Neutrophil (primary cell): Measurements from ENCODE around the gene FOXC1.

ENCODE experiments used
- H3K27ac ChIP-seq: fragments of 200-600 bp; sonication (generic); 2 replicates; pipeline ENCODE4 v1.5.1; 2016; ENCODE audit warnings: mild to moderate bottlenecking, moderate library complexity
- H3K27me3 ChIP-seq: fragments of 200-600 bp; sonication (generic); 2 replicates; pipeline ENCODE4 v1.6.0; 2016; ENCODE audit warnings: mild to moderate bottlenecking
- H3K36me3 ChIP-seq: fragments of 200-600 bp; sonication (generic); 2 replicates; pipeline ENCODE4 v1.5.1; 2017
- H3K4me1 ChIP-seq, 2 experiments: fragments of 200-600 bp in 1 of 2; sonication (generic) in 1 of 2; 1 replicate in 1 of 2; 2 replicates in 1 of 2; pipeline versions ENCODE4 v1.5.1 to v1.6.1; 2013 to 2016; ENCODE audit warnings: low read depth in 1 of 2, low read length in 1 of 2, mild to moderate bottlenecking in 1 of 2, moderate library complexity in 1 of 2; ENCODE audit not compliant: control insufficient read depth in 1 of 2, insufficient read depth in 1 of 2
- H3K4me3 ChIP-seq, 2 experiments: fragments of 200-600 bp in 1 of 2; sonication (generic) in 1 of 2; 1 replicate in 1 of 2; 2 replicates in 1 of 2; pipeline ENCODE4 v1.5.1; 2013 to 2016; ENCODE audit warnings: low read depth in 1 of 2, low read length in 1 of 2, mild to moderate bottlenecking in 1 of 2, moderate library complexity in 1 of 2
- H3K9me3 ChIP-seq: fragments of 200-600 bp; sonication (generic); 2 replicates; pipeline ENCODE4 v1.5.1; 2016
- TF ChIP-seq, protein P1 (sequence below): fragments of 200-600 bp; sonication (generic); IDR thresholded peaks from 2 replicates; pipeline ENCODE4 v1.5.1; 2016; ENCODE audit warnings: antibody characterized with exemption

Gene FOXC1

GRCh38 chr6:1590580-1590979, 19.1 kb upstream of the FOXC1 start:
- Histone ChIP-seq H3K4me3 (no peak overlapping the region), H3K4me1 (no peaks in the 10 kb centered on the region), H3K36me3 (no peaks in the 10 kb centered on the region), H3K9me3 (no peaks in the 10 kb centered on the region), H3K27me3 (peaks cover 53% of the 10 kb centered on the region), H3K27ac (no peak overlapping the region)
- TF ChIP-seq, protein P1, sequence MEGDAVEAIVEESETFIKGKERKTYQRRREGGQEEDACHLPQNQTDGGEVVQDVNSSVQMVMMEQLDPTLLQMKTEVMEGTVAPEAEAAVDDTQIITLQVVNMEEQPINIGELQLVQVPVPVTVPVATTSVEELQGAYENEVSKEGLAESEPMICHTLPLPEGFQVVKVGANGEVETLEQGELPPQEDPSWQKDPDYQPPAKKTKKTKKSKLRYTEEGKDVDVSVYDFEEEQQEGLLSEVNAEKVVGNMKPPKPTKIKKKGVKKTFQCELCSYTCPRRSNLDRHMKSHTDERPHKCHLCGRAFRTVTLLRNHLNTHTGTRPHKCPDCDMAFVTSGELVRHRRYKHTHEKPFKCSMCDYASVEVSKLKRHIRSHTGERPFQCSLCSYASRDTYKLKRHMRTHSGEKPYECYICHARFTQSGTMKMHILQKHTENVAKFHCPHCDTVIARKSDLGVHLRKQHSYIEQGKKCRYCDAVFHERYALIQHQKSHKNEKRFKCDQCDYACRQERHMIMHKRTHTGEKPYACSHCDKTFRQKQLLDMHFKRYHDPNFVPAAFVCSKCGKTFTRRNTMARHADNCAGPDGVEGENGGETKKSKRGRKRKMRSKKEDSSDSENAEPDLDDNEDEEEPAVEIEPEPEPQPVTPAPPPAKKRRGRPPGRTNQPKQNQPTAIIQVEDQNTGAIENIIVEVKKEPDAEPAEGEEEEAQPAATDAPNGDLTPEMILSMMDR = no peak

GRCh38 chr6:1591243-1591642, 18.5 kb upstream of the FOXC1 start:
- Histone ChIP-seq H3K36me3 (no peaks in the 10 kb centered on the region), H3K27me3 (peaks cover 60% of the 10 kb centered on the region), H3K9me3 (no peaks in the 10 kb centered on the region), H3K4me1 (peaks cover 3 to 5% of the 10 kb centered on the region in 2 experiments), H3K4me3 (no peak overlapping the region), H3K27ac (no peak overlapping the region)
- TF ChIP-seq, protein P1 = no peak

DNA sequence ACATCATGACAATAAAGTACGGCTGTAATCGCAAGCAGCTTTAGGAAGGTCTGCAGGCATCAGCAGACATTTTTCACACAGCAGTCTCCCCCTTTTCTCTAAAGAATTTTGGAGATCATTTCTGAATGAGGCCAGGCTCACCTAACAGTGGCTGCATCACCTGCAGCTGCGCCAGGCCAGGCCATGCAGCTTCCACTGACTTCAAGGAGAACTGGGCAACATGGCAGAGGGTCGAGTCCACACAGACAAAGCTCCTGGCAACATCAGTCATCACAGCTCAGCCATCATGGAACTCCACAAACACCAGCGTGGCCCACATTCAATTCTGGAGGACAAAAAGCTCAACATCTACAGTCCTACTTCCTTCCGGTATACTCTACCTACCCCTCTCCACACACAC, 17.8 kb upstream of the FOXC1 start:
- TF ChIP-seq, protein P1 = no peak
- Histone ChIP-seq H3K9me3 (no peaks in the 10 kb centered on the region), H3K4me1 (peaks cover 5 to 6% of the 10 kb centered on the region in 2 experiments), H3K4me3 (no peak overlapping the region), H3K36me3 (no peaks in the 10 kb centered on the region), H3K27me3 (peaks cover 67% of the 10 kb centered on the region), H3K27ac (no peak overlapping the region)

GRCh38 chr6:1592852-1593251, 16.9 kb upstream of the FOXC1 start:
- Histone ChIP-seq H3K36me3 (no peaks in the 10 kb centered on the region), H3K27ac (no peak overlapping the region), H3K9me3 (no peaks in the 10 kb centered on the region), H3K27me3 (peaks cover 76% of the 10 kb centered on the region), H3K4me1 (peaks cover 5 to 6% of the 10 kb centered on the region in 2 experiments), H3K4me3 (no peak overlapping the region)
- TF ChIP-seq, protein P1 = no peak

GRCh38 chr6:1593286-1593957, 16.3 kb upstream of the FOXC1 start:
- no peaks in the 10 kb centered on the region for H3K9me3 ChIP-seq
- H3K4me1 ChIP-seq = peaks cover 5 to 6% of the 10 kb centered on the region in 2 experiments
- H3K27ac ChIP-seq = no peak overlapping the region
- H3K36me3 ChIP-seq = no peaks in the 10 kb centered on the region
- H3K27me3 ChIP-seq = peaks cover 82% of the 10 kb centered on the region
- TF ChIP-seq, protein P1 = no peak
- no peak overlapping the region for H3K4me3 ChIP-seq
